K562 (cell line): ENCODE results near the gene DIP2A. TPM values are rescaled to one million over a fixed set of nuclear protein-coding genes. Genes with fewer than 3 reads are reported as not detected.

Source experiments
- ATAC-seq: fragments of 200-7000 bp; cut with Tn5 transposase; 3 replicates; pipeline ENCODE4 v1.9.1; 2020; ENCODE audit warnings: moderate library complexity
- BruUV-seq: library from RNA; stranded (reverse); fragments of 400-500 nt; replicated peaks from 2 replicates; lab custom pipeline; 2021; lab: Mats Ljungman, UMichigan
- CTCF ChIA-PET: fragments of 300-600 bp; formaldehyde crosslinking; extraction: SDS; loops from one replicate; lab custom pipeline; 2021; ENCODE audit warnings: low intra/inter-chr PET ratio; lab: Yijun Ruan, JAX
- POLR2A ChIA-PET: fragments of 300-600, 350-650 bp; sonication (Branson Sonifier 250); formaldehyde crosslinking; extraction: SDS; loops from one replicate; lab custom pipeline; 2021; ENCODE audit warnings: antibody characterized with exemption, inconsistent platforms; lab: Yijun Ruan, JAX
- DNase-seq, 4 experiments: peaks; one replicate each; pipeline versions ENCODE4 v3.0.0 to v3.0.0-alpha.2; 2011 to 2018; ENCODE audit warnings: low spot score in 3 of 4, mixed read lengths in 3 of 4; ENCODE audit errors: extremely low read depth in 1 of 4
- FAIRE-seq: peaks from 2 replicates; lab custom pipeline; 2011; peaks lifted over from hg19 to GRCh38; lab: Jason Lieb, UNC
- H2AFZ ChIP-seq: 2 replicates; pipeline ENCODE4 v1.6.0; 2011; ENCODE audit warnings: low read depth, low read length, control low read depth, inconsistent platforms
- H3K27ac ChIP-seq: fragments of 200-600 bp; 3 replicates; pipeline ENCODE4 v1.8.0; 2011; ENCODE audit warnings: low read depth, mild to moderate bottlenecking, control low read depth, inconsistent platforms, low read length, moderate library complexity, mixed read lengths; ENCODE audit errors: extremely low read depth
- H3K27me3 ChIP-seq, 2 experiments: fragments of 300-600 bp in 1 of 2; 2 replicates in 1 of 2; 3 replicates in 1 of 2; pipeline versions ENCODE4 v1.6.0 to v1.8.0; 2011; ENCODE audit warnings: inconsistent platforms in 2 of 2, low read length in 2 of 2, mild to moderate bottlenecking in 1 of 2, mixed read lengths in 1 of 2, moderate library complexity in 1 of 2; ENCODE audit not compliant: control insufficient read depth in 2 of 2, insufficient read depth in 2 of 2
- H3K36me3 ChIP-seq: fragments of 300-600 bp; 3 replicates; pipeline ENCODE4 v1.8.0; 2011; ENCODE audit warnings: mild to moderate bottlenecking, low read length, inconsistent platforms; ENCODE audit not compliant: control insufficient read depth, insufficient read depth
- H3K4me1 ChIP-seq, 2 experiments: fragments of 200-600 bp in 1 of 2; replicated peaks in 1 of 2; 2 replicates in 1 of 2; 3 replicates in 1 of 2; pipeline versions ENCODE4 v1.5.1 to v1.8.0; 2011; ENCODE audit warnings: inconsistent platforms in 2 of 2, low read length in 2 of 2, mild to moderate bottlenecking in 1 of 2, mixed read lengths in 1 of 2, moderate library complexity in 1 of 2; ENCODE audit not compliant: control insufficient read depth in 2 of 2, insufficient read depth in 2 of 2
- H3K4me2 ChIP-seq: 2 replicates; pipeline ENCODE4 v1.6.1; 2011; ENCODE audit warnings: low read length, control low read depth, inconsistent platforms, mixed read lengths; ENCODE audit not compliant: insufficient read depth
- H3K4me3 ChIP-seq: fragments of 200-600 bp; sonication (generic), shearing (Covaris generic); 2 replicates; pipeline ENCODE4 v1.5.1; 2016; ENCODE audit warnings: control low read depth, inconsistent platforms
- H3K79me2 ChIP-seq: fragments of 200-600 bp; 3 replicates; pipeline ENCODE4 v1.8.0; 2011; ENCODE audit warnings: low read length, inconsistent platforms; ENCODE audit not compliant: control insufficient read depth, insufficient read depth
- H3K9ac ChIP-seq, 2 experiments: 2 replicates each; pipeline versions ENCODE4 v1.6.0 to v1.6.1; 2011; ENCODE audit warnings: low read depth in 2 of 2, low read length in 2 of 2, control low read depth in 1 of 2, inconsistent platforms in 1 of 2, mild to moderate bottlenecking in 1 of 2, mixed read lengths in 1 of 2; ENCODE audit not compliant: insufficient read depth in 1 of 2
- H3K9me1 ChIP-seq: one replicate; pipeline ENCODE4 v1.6.0; 2011; ENCODE audit warnings: inconsistent platforms, mild to moderate bottlenecking, low read length, moderate library complexity; ENCODE audit not compliant: control insufficient read depth, insufficient read depth
- H3K9me3 ChIP-seq: replicated peaks from 2 replicates; pipeline ENCODE4 v1.5.1; 2011; ENCODE audit warnings: low read depth, low read length, inconsistent platforms; ENCODE audit not compliant: control insufficient read depth, insufficient read depth
- H4K20me1 ChIP-seq: replicated peaks from 2 replicates; pipeline ENCODE4 v1.6.1; 2011; ENCODE audit warnings: low read length, inconsistent platforms, mixed read lengths; ENCODE audit not compliant: control insufficient read depth, insufficient read depth
- RBM14 ChIP-seq: fragments of 200-400 bp; formaldehyde crosslinking; IDR thresholded peaks from 2 replicates; pipeline ENCODE4 v1.6.1; 2018; ENCODE audit warnings: low read depth, mild to moderate bottlenecking, low read length, moderate library complexity, borderline replicate concordance; ENCODE audit not compliant: insufficient read depth
- SMAD3 ChIP-seq: fragments of 450-650 bp; formaldehyde crosslinking; conservative IDR thresholded peaks from 2 replicates; pipeline ENCODE4 v1.4.0; 2020; ENCODE audit warnings: mild to moderate bottlenecking
- SMARCB1 ChIP-seq: IDR thresholded peaks from 2 replicates; pipeline ENCODE4 v1.6.1; 2011; ENCODE audit warnings: improper control_type of control experiment, low read depth; ENCODE audit not compliant: insufficient read length
- THAP12 ChIP-seq: fragments of 250-450 bp; sonication (Bioruptor Pico); IDR thresholded peaks from 2 replicates; pipeline ENCODE4 v1.9.0; 2021; ENCODE audit warnings: mild to moderate bottlenecking, inconsistent platforms
- WGBS: fragments of 100-300 bp; shearing (Covaris generic); methylation state at CpG from one replicate; pipeline ENCODE4 v1.1.6; 2016; ENCODE audit warnings: low coverage, mixed read lengths; ENCODE audit not compliant: insufficient coverage; ENCODE audit errors: missing lambda C conversion rate; 5-methylcytosine and 5-hydroxymethylcytosine counted together
- in situ Hi-C: fragments of 300-500 bp; cut with MboI; formaldehyde crosslinking; loops from 4 replicates; pipeline ENCODE4 v1.15.0; 2018; ENCODE audit warnings: inconsistent platforms, mixed read lengths
- intact Hi-C: fragments of 100-400 bp; cut with micrococcal nuclease; formaldehyde crosslinking; loops from 2 replicates; pipeline ENCODE4 v1.14.2; 2022
- polyA plus RNA-seq, 8 experiments: library from polyadenylated mRNA; depleted of rRNA in 4 of 8; stranded (reverse) in 5 of 8; unstranded in 3 of 8; fragments of >200 nt; fragmentation: Nextera tagmentation in 2 of 8; fragmentation: Illumina TruSeq in 1 of 8; extraction: Ambion mirVana in 2 of 8; extraction: Trizol in 1 of 8; gene quantifications; 2 replicates each; pipeline versions ENCODE4 v1.2.1 to v1.2.3, GENCODE V29; 2011 to 2014; ENCODE audit warnings: inconsistent platforms in 1 of 8, missing spikeins in 1 of 8
- total RNA-seq, 7 experiments: library from RNA; depleted of rRNA in 6 of 7; stranded (reverse); fragments of >200 nt in 6 of 7; fragmentation: Illumina TruSeq in 2 of 7; extraction: Trizol in 2 of 7; gene quantifications; 2 replicates each; pipeline versions ENCODE4 v1.2.1 to v1.2.3, GENCODE V29; 2011 to 2021; ENCODE audit warnings: low replicate concordance in 1 of 7

DIP2A gene
- total and polyA plus RNA-seq, 9 of the 15 experiments (the other 6 are each of a cell fraction or from before 2014, with no cell fraction given) = 4.3 to 34.5 (median 20.3) TPM

- peaks cover 60% of the 10 kb centered on the region for H3K79me2 ChIP-seq
- ChIA-PET CTCF (no interaction called here), POLR2A (interaction anchor here (0.6 kb wide), 1 partner anchor 137 kb away, joined by 4 read pairs; no protein-coding TSS in a partner anchor)
- no peak overlapping the region for H3K27ac ChIP-seq
- no peaks in the 10 kb centered on the region; the same call in 1 of the 2 replicates for H3K9me3 ChIP-seq
- no peak for ATAC-seq
- WGBS = 73% methylated on average over 3 of the region's 3 CpGs
- H3K9me1 ChIP-seq = no peaks in the 10 kb centered on the region
- BruUV-seq = no TSS peak
- H3K4me3 ChIP-seq = no peak overlapping the region
- no peak overlapping the region for H3K9ac ChIP-seq
- H4K20me1 ChIP-seq = no peaks in the 10 kb centered on the region
- H2AFZ ChIP-seq = no peak overlapping the region
- DNase-seq = no peak
- intact Hi-C loops = loop anchor here (10.0 kb wide), 1 partner anchor 229 kb away; the partner anchor contains the start of gene LSS
- no peak for FAIRE-seq
- peaks cover 35% of the 10 kb centered on the region for H3K36me3 ChIP-seq
- in situ Hi-C loops = no loop called here
- TF ChIP-seq THAP12 (no peak), SMAD3 (CRISPR knock-in tag) (no peak), SMARCB1 (no peak), RBM14 (no peak)
- peaks cover 25 to 28% of the 10 kb centered on the region in 2 experiments for H3K4me1 ChIP-seq
- H3K27me3 ChIP-seq = no peaks in the 10 kb centered on the region
- no peak overlapping the region for H3K4me2 ChIP-seq
Measured at GRCh38 chr21:46454142-46454541, 4.5 kb upstream of the DIP2A start.
